Breast epithelium (tissue), 3 donors: ENCODE data around the gene GOLIM4.

Experiments used
- POLR2A ChIP-seq: fragments of 450-650 bp; IDR thresholded peaks from one replicate; pipeline ENCODE4 v1.6.1; 2016; ENCODE audit warnings: antibody characterized with exemption, mild to moderate bottlenecking, moderate library complexity
- POLR2AphosphoS5 ChIP-seq, 3 donors: sonication (generic); formaldehyde crosslinking; IDR thresholded peaks; one replicate each; pipeline ENCODE4 v1.6.1; 2017; ENCODE audit warnings: antibody characterized with exemption in 3 of 3
- TF ChIP-seq, protein P1 (sequence below), 3 donors: fragments of 450-650 bp; IDR thresholded peaks; one replicate each; pipeline ENCODE4 v1.5.1; 2016 to 2017; ENCODE audit warnings: antibody characterized with exemption in 3 of 3, mild to moderate bottlenecking in 3 of 3, moderate library complexity in 3 of 3

DNA sequence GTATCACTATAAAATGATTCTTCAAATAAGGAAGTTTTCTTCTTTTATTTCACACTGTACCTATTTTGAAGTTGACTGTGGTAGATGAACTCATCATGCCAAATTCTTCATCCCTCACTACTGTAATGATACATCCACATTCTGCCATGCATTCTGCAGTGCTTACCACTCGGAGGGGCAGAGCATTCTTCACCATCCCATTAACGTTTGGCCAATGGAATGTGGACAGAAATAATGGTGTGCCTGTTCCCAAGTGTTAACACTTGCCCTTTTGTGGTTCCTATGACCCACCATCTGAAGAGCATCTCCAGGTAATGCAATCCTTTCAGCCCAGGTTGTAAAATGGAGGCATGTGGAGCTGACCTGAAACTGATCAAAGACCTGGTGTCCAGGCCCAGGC lies 18.6 kb downstream of the GOLIM4 start:
- TF ChIP-seq, protein P1, sequence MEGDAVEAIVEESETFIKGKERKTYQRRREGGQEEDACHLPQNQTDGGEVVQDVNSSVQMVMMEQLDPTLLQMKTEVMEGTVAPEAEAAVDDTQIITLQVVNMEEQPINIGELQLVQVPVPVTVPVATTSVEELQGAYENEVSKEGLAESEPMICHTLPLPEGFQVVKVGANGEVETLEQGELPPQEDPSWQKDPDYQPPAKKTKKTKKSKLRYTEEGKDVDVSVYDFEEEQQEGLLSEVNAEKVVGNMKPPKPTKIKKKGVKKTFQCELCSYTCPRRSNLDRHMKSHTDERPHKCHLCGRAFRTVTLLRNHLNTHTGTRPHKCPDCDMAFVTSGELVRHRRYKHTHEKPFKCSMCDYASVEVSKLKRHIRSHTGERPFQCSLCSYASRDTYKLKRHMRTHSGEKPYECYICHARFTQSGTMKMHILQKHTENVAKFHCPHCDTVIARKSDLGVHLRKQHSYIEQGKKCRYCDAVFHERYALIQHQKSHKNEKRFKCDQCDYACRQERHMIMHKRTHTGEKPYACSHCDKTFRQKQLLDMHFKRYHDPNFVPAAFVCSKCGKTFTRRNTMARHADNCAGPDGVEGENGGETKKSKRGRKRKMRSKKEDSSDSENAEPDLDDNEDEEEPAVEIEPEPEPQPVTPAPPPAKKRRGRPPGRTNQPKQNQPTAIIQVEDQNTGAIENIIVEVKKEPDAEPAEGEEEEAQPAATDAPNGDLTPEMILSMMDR (IDR thresholded peaks at IDR 0.05): no peak
- no peak for TF ChIP-seq POLR2A
- TF ChIP-seq POLR2AphosphoS5 (IDR thresholded peaks at IDR 0.05): no peak
